SIG-M5 (cell line): ENCODE measurements around the gene PANK2.
"Not testable (repeated sequence)": the region's sequence is repeated elsewhere in the genome, so short reads cannot be mapped to it uniquely, and the experiment has no call there.

Experiments
- DNase-seq: peaks from one replicate; lab custom pipeline; 2025; lab: John Stamatoyannopoulos, UW

The PANK2 gene

DNA sequence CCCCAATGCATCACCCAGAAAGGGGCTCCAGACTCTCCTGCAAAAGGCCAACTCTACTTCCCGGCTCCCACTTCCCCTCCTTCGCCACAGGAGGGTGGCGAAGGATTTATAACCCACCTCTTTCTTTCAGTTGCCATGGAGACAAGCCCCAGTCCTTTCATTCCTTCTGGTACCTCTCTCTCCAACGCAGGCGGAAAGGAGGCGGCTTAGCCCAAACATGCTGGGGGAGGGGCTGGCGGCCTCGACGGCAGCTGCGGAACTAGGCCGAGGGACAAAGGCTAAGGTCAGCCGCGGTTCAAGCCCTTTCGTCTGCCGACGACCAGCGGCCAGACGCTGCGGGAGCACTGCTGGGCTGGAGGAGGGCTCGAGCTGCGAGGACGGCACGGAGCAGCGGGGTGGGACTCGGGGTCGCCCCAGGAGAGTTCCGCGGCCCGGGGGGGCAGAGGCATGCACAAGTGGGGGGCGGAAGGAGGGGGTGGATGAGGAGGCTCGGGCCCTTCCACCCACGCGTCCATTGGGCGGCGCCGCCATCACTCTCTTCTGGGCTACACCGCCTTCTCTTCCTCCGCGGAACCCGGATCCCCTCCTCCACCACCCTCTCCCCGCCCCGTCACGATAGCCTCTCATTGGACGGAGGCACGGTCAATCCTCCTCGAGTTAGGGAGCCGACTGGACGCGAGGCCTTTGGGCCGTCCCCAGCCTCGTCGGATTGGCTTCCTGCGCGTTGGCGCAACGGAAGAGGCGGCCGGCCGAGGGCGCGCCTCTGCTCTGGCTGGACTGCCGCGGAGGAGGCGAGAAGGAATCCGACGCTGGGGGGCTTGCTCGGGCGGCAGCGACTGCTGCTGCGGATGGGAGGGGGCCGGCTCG lies at the start of gene PANK2:
PANK2 (plus strand) TSS at position 766 of the 867 bp plus-strand sequence.
- DNase-seq, result peak; percentile 94

- DNase-seq, result not testable (repeated sequence)
Measured at GRCh38 chr20:3840201-3840600, 49.0 kb upstream of the PANK2 start.

DNA sequence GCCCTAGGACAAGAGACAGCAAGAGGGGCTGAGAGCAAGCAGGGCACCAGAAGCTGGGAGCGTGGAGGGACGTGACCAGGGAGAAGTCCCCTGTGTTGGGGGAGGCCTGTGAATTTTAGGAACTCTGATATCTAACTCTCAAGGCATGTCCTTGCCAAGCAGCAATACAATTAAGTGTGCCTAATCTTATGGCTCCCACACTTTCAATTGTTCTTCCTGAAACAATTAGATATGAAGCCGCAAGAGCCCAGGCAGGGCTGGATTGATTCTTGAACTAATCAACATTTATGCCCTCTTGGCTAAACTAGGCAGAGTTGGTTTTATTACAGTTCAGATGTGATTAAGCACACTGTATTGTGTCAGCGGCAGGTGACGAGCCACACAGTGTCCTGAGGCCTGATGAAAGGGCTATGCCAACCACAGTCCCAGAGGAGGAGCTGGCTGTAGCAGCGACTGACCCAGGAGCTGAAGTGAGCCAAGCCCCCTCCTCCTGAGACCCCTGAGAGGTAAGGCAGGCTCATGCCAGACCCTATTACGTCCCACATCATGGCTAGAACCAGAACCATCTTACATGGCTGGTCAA lies 46.7 kb upstream of the PANK2 start:
- DNase-seq, result no peak

GRCh38 chr20:3843490-3843889 lies 45.7 kb upstream of the PANK2 start:
- DNase-seq, result no peak

- DNase-seq, result not testable (repeated sequence)
Measured at GRCh38 chr20:3843990-3844619, 45.1 kb upstream of the PANK2 start.

DNA sequence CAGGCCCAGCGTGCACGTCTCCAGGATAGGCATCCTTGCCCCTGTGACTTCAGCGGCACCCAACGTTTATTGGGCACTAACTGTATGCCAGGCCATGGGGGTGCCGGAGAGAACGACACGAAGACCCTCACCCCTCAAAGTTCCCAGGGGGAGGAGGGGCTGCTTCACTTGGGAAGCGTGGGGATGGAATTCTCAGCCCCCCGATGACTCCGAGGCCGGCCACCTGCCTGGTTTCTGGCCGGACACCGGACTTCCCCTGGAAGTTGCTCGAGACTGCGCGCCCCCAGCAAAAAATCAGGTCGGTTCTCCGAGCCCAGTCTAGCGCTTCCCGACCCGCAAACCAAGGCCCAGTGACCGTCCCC lies 42.8 kb upstream of the PANK2 start:
- no peak for DNase-seq

GRCh38 chr20:3846740-3847428 lies 42.3 kb upstream of the PANK2 start, which contains the start of gene MAVS:
Gene MAVS (plus strand): TSS chr20:3846834. CDS start chr20:3854625, 7,791 bp downstream.
- DNase-seq, result no peak

GRCh38 chr20:3847429-3847940 lies 41.7 kb upstream of the PANK2 start:
- no peak for DNase-seq

DNA sequence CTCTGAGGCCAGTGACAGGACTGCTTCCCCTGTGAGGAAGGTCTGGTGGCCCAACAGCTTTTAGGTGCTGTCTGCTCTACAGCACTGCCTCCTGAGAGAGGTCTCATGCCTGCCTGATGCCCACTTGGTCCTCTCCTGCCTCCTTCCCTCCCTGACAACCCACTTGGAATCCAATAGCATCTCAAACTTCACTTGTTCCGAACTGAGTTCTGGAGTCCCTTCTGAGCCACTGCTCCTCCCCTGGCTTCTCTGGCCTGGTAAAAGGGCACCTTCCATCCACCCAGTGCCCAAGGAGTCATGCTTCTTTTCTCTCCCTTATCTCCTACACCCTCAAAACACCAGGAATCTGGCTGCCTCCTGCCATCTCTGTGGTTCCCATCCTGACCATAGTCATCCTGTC lies 40.6 kb upstream of the PANK2 start:
- no peak for DNase-seq

DNA sequence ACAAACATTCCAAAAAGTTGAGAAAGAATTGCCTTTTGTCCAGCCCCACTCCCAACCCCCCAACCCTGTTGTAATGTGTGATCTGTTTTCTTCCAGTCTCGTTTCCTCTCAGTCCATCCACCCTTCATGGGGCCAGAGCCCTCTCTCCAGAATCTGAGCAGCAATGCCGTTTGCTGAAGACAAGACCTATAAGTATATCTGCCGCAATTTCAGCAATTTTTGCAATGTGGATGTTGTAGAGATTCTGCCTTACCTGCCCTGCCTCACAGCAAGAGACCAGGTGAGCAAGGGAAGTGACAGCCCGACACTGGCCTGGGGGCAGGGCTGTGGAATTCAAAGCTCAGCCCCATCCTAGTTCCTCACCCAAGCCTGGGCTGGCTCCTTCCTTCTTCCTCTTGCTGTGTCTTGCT lies 34.7 kb upstream of the PANK2 start:
- DNase-seq, result no peak

DNA sequence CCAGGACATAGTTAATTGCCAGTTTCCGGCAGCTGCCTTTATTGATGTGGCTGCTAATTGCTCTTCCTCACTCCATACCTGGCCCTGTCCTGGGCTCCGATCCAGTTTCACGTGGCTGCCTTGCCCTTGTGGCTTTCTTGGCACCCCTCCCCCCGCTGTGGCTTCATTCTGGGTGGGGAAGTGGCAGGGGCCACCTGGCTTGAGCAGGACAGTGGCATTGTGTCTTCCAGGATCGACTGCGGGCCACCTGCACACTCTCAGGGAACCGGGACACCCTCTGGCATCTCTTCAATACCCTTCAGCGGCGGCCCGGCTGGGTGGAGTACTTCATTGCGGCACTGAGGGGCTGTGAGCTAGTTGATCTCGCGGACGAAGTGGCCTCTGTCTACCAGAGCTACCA lies 31.8 kb upstream of the PANK2 start:
- no peak for DNase-seq

DNA sequence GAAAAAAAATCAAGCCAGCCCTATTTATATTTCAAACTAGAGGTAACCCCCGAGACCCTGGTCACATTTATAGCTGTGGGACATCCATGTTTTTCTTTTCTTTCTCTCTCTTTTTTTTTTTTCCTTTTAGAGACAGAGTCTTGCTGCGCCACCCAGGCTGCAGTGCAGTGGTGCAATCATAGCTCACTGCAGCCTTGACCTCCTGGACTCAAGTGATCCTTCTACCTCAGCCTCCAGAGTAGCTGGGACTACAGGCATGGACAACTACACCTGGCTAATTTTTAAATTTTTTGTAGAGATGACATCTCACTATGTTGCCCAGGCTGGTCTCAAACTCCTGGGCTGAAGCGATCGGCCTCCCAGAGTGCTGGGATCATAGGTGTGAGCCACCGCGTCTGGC lies 30.5 kb upstream of the PANK2 start:
- no peak for DNase-seq

DNA sequence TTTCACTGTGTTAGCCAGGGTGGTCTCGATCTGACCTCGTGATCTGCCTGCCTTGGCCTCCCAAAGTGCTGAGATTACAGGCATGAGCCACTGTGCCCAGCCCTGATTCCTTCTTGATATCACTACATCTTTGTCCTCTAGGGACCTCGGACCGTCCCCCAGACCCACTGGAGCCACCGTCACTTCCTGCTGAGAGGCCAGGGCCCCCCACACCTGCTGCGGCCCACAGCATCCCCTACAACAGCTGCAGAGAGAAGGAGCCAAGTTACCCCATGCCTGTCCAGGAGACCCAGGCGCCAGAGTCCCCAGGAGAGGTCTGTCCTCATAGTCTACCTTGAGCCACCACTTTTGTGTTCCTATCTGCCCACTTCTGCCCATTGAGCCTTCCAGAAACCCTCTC lies 28.0 kb upstream of the PANK2 start:
- no peak for DNase-seq

DNA sequence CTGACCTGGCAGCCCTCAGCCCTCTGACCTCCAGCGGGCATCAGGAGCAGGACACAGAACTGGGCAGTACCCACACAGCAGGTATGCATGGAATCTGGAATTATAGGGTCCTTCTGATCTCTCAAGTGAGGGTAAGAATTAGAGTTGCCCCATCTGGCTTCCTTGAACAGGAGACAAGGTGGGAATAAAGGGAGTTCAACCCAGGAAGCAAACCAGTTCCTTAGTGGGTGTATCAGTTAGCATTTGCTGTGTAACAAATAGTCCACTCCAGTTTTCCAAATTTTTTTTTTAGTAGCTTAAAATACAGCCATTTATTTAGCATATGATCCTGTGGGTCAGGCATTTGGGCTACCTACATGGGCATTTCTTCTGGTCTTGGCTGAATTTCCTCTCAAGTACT lies 26.9 kb upstream of the PANK2 start:
- no peak for DNase-seq

DNA sequence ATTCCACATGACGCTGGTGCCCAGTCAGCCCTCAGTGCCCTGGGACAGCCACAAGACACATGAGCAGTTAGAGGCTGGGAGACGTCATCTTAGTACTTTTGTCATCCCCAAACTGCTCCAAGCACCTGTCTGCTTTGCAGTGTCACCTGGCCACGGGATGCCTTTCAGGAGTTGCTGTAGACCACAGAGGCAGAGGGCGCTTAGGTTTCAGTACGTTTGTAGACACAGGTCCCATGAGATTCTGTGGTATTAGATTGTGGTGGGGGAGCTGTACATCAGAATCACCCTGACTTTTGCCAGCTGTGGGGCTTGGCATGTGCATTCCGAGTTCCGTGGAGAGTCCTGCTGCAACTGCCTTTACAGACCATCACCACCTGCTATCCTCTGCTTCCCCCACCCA lies 25.9 kb upstream of the PANK2 start:
- DNase-seq, result no peak

DNA sequence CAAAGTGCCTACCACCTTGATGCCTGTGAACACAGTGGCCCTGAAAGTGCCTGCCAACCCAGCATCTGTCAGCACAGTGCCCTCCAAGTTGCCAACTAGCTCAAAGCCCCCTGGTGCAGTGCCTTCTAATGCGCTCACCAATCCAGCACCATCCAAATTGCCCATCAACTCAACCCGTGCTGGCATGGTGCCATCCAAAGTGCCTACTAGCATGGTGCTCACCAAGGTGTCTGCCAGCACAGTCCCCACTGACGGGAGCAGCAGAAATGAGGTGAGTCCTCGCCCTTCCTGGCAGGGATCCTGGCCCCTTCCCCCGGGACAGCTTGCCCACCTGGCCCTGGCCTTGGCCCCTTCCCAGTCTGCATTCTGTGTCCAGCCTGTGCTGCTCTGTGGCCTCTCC lies 24.7 kb upstream of the PANK2 start:
- no peak for DNase-seq

DNA sequence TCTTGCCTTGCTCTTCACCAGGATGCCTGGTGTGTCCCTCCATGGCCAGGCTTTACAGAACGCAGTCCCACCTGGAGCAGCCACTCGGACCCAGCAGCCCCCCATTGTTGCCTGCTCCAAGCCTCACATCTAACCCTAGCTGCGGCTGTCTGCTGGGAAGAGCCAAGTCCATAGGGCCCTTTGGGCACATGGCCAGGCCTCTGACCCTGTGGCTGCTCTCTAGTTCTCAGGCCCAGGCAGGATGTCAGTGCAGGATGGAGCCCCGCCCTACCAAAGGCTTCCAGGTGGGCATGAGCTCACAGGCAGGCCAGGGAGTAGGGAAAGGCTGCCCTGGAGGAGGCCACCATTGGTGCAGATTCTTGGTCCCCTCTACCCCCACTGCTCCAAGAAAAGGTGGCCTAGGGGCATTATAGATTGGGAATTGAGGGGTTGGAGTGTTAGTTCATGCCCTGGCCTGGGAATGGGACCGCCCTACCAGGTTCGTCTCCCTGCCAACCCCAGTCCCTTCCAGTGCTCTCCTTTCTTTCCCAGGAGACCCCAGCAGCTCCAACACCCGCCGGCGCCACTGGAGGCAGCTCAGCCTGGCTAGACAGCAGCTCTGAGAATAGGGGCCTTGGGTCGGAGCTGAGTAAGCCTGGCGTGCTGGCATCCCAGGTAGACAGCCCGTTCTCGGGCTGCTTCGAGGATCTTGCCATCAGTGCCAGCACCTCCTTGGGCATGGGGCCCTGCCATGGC lies 23.9 kb upstream of the PANK2 start:
- no peak for DNase-seq

GRCh38 chr20:3865887-3866407 lies 23.2 kb upstream of the PANK2 start:
- no peak for DNase-seq

DNA sequence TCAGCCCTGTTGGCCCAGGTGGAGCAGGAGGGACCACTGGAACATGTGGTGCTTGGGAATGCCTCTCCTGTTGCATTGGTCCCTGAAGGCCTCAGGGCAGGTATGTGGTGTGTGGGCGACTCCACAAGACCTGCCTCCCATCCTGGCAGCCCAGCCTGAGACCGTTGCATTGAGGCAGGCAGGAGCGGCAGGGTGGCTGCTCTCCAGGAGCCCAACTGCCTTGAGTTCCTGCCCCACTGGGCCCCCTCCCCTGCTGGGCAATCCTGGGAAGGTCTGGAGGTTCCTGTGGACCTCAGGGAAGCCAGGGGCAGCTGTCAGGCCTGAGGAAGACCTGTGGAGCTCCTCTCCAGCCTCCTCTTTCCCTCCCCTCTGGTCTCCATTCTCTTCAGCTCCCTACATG lies 22.7 kb upstream of the PANK2 start:
- no peak for DNase-seq

- no peak for DNase-seq
Measured at GRCh38 chr20:3867802-3868201, 21.4 kb upstream of the PANK2 start.

- DNase-seq, result no peak
Measured at GRCh38 chr20:3869839-3870634, 19.1 kb upstream of the PANK2 start.
